Astrocyte (in vitro differentiated cells and primary cell): ENCODE data around the gene S100B.
A peak's percentile ranks its signal among the peaks of the same experiment; 100 is the strongest.

Experiments
- CTCF ChIP-seq: IDR thresholded peaks from 2 replicates; pipeline ENCODE4 v1.5.1; 2011; ENCODE audit warnings: low read depth, mild to moderate bottlenecking, inconsistent platforms, low read length, moderate library complexity; ENCODE audit not compliant: insufficient read depth
- EZH2 ChIP-seq: IDR thresholded peaks from 2 replicates; pipeline ENCODE4 v1.6.1; 2012; ENCODE audit warnings: mild to moderate bottlenecking, low read length, inconsistent platforms; ENCODE audit not compliant: insufficient read depth

- TF ChIP-seq CTCF: peak; percentile 39
- no peak for TF ChIP-seq EZH2
Measured at GRCh38 chr21:46639489-46640386, 34.9 kb upstream of the S100B start.
